Panc1 (cell line): ENCODE measurements around the gene HEMGN. TPM values are rescaled to one million over a fixed set of nuclear protein-coding genes. Genes with fewer than 3 reads are reported as not detected.

Experiments used
- ATAC-seq: fragments of 200-7000 bp; cut with Tn5 transposase; 2 replicates; pipeline ENCODE4 v1.9.1; 2020; ENCODE audit warnings: mild to moderate bottlenecking, moderate library complexity
- BruUV-seq: library from RNA; stranded (reverse); fragments of 400-500 nt; replicated peaks from 2 replicates; lab custom pipeline; 2021; lab: Mats Ljungman, UMichigan
- CTCF ChIA-PET: fragments of 300-600 bp; sonication (Branson Sonifier 250); formaldehyde crosslinking; loops from one replicate; lab custom pipeline; 2022; ENCODE audit warnings: antibody characterized with exemption; lab: Charles Lee
- POLR2A ChIA-PET: fragments of 300-600 bp; sonication (Branson Sonifier 250); formaldehyde crosslinking; loops from one replicate; lab custom pipeline; 2022; ENCODE audit warnings: antibody characterized with exemption; lab: Charles Lee
- DNase-seq: peaks from one replicate; pipeline ENCODE4 v3.0.0-alpha.2; 2010; ENCODE audit warnings: low read depth, low spot score
- H3K27ac ChIP-seq: 2 replicates; pipeline ENCODE4 v1.5.1; 2011; ENCODE audit warnings: mild to moderate bottlenecking, low read length, inconsistent platforms
- H3K27me3 ChIP-seq: fragments of 200-500 bp; sonication (Bioruptor generic); 2 replicates; pipeline ENCODE4 v1.6.0; 2014; ENCODE audit warnings: low read length, inconsistent platforms; ENCODE audit not compliant: control insufficient read depth, insufficient read depth
- H3K36me3 ChIP-seq: fragments of 200-500 bp; sonication (Bioruptor generic); 2 replicates; pipeline ENCODE4 v1.5.1; 2014; ENCODE audit warnings: inconsistent platforms, mild to moderate bottlenecking, low read length, moderate library complexity; ENCODE audit not compliant: control insufficient read depth, insufficient read depth
- H3K4me1 ChIP-seq: 2 replicates; pipeline ENCODE4 v1.5.1; 2011; ENCODE audit warnings: inconsistent platforms, mild to moderate bottlenecking, low read length, moderate library complexity; ENCODE audit not compliant: control insufficient read depth, insufficient read depth
- H3K4me3 ChIP-seq, 2 experiments: 2 replicates each; pipeline ENCODE4 v1.5.1; 2011 to 2012; ENCODE audit warnings: low read depth in 2 of 2, low read length in 2 of 2, mild to moderate bottlenecking in 2 of 2, inconsistent platforms in 1 of 2, moderate library complexity in 1 of 2
- H3K9me3 ChIP-seq: fragments of 200-500 bp; sonication (Bioruptor generic); 2 replicates; pipeline ENCODE4 v1.5.1; 2014; ENCODE audit warnings: low read depth, mild to moderate bottlenecking, inconsistent platforms, low read length, moderate library complexity; ENCODE audit not compliant: control insufficient read depth, insufficient read depth
- POLR2AphosphoS5 ChIP-seq: IDR thresholded peaks from 2 replicates; pipeline ENCODE4 v1.6.1; 2012; ENCODE audit warnings: mild to moderate bottlenecking, low read depth, low read length, moderate library complexity
- REST ChIP-seq, 2 experiments: IDR thresholded peaks; 2 replicates each; pipeline ENCODE4 v1.6.1; 2011 to 2012; ENCODE audit warnings: low read depth in 2 of 2, control low read depth in 1 of 2, low read length in 1 of 2, mild to moderate bottlenecking in 1 of 2, moderate library complexity in 1 of 2; ENCODE audit not compliant: insufficient read depth in 1 of 2
- SIN3A ChIP-seq: IDR thresholded peaks from 2 replicates; pipeline ENCODE4 v1.6.1; 2012; ENCODE audit warnings: low read depth, mild to moderate bottlenecking, low read length, moderate library complexity, borderline replicate concordance; ENCODE audit not compliant: insufficient read depth
- TCF7L2 ChIP-seq: IDR thresholded peaks from 2 replicates; pipeline ENCODE4 v1.6.1; 2011; ENCODE audit warnings: mild to moderate bottlenecking, low read depth, low read length, inconsistent platforms
- in situ Hi-C: cut with HindIII; loops from 2 replicates; pipeline ENCODE4 v1.10.0; 2016; ENCODE audit warnings: low sequenced_read_pairs, low pct_unique_long_range_greater_than_20kb
- intact Hi-C: fragments of 100-400 bp; cut with micrococcal nuclease; formaldehyde crosslinking; loops from one replicate; pipeline ENCODE4 v1.10.0; 2022; ENCODE audit not compliant: unreplicated experiment
- total RNA-seq: library from RNA; stranded (reverse); gene quantifications from one replicate; pipeline ENCODE4 v1.2.1, GENCODE V29; 2021; ENCODE audit not compliant: unreplicated experiment
- TF ChIP-seq, protein P1 (sequence below): fragments of 450-650 bp; IDR thresholded peaks from 2 replicates; pipeline ENCODE4 v1.5.1; 2017; ENCODE audit warnings: mild to moderate bottlenecking

HEMGN gene
- total RNA-seq, 1 experiment from 2014 or later, result not detected

GRCh38 chr9:97895211-97895610 is 42.8 kb downstream of the HEMGN start:
- intact Hi-C loops, result no loop called here
- no TSS peak for BruUV-seq
- H3K4me3 ChIP-seq, result no peak overlapping the region
- no peaks in the 10 kb centered on the region for H3K27me3 ChIP-seq
- H3K9me3 ChIP-seq, result no peaks in the 10 kb centered on the region
- in situ Hi-C loops, result no loop called here
- no peak overlapping the region for H3K27ac ChIP-seq
- DNase-seq, result no peak
- ChIA-PET POLR2A (no interaction called here), CTCF (no interaction called here)
- no peaks in the 10 kb centered on the region for H3K36me3 ChIP-seq
- H3K4me1 ChIP-seq, result no peaks in the 10 kb centered on the region
- TF ChIP-seq REST (IDR thresholded peaks at IDR 0.05; ENCODE audit: insufficient read depth in 1 of 2, low read depth in 2 of 2, low read length in 1 of 2), result no peak
- TF ChIP-seq POLR2AphosphoS5, result no peak
- no peak for TF ChIP-seq SIN3A
- TF ChIP-seq, protein P1, sequence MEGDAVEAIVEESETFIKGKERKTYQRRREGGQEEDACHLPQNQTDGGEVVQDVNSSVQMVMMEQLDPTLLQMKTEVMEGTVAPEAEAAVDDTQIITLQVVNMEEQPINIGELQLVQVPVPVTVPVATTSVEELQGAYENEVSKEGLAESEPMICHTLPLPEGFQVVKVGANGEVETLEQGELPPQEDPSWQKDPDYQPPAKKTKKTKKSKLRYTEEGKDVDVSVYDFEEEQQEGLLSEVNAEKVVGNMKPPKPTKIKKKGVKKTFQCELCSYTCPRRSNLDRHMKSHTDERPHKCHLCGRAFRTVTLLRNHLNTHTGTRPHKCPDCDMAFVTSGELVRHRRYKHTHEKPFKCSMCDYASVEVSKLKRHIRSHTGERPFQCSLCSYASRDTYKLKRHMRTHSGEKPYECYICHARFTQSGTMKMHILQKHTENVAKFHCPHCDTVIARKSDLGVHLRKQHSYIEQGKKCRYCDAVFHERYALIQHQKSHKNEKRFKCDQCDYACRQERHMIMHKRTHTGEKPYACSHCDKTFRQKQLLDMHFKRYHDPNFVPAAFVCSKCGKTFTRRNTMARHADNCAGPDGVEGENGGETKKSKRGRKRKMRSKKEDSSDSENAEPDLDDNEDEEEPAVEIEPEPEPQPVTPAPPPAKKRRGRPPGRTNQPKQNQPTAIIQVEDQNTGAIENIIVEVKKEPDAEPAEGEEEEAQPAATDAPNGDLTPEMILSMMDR, result no peak
- no peak for TF ChIP-seq TCF7L2
- ATAC-seq, result no peak

DNA sequence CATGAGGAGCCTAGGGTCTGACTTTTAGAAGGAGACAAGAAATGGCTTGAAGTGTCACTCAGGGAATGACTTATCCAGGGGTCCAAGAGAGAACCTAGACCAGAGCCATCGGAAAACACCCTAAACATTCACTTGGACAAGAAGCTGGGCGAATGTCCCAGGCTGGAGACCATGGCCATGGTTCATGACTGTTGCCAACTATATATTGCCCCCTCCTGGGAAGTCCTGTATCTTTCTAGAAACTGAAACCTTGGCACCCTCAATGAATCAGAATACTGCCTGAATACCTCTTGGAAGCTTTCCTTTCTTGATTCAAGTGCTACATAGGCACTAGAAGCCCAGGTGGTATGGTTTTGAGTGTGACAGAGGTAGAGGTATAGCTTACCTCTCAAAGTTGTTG is 45.6 kb downstream of the HEMGN start:
- Histone ChIP-seq H3K4me3 (no peak overlapping the region), H3K27me3 (no peaks in the 10 kb centered on the region), H3K36me3 (no peaks in the 10 kb centered on the region), H3K4me1 (no peaks in the 10 kb centered on the region), H3K27ac (no peak overlapping the region), H3K9me3 (no peaks in the 10 kb centered on the region)
- no peak for DNase-seq
- in situ Hi-C loops (no loop called here), intact Hi-C loops (no loop called here)
- CTCF ChIA-PET, result no interaction called here
- ATAC-seq, result no peak
- BruUV-seq, result no TSS peak
- TF ChIP-seq REST (IDR thresholded peaks at IDR 0.05; ENCODE audit: insufficient read depth in 1 of 2, low read depth in 2 of 2, low read length in 1 of 2) (no peak), SIN3A (no peak), POLR2AphosphoS5 (no peak)
- TF ChIP-seq, protein P1, result 0 out of 2 replicates have a peak, but pooled peaks have one; percentile 8
- POLR2A ChIA-PET, result interaction anchor here (1.1 kb wide), 1 partner anchor 42 kb away, joined by 3 read pairs; no protein-coding TSS in a partner anchor
